ENCODE measurements around the gene CIZ1. TPM values are rescaled to one million over a fixed set of nuclear protein-coding genes. Genes with fewer than 3 reads are reported as not detected.

Gene CIZ1
- total and polyA plus RNA-seq, 2 of the 13 experiments (the other 11 are each of a cell fraction or from before 2014, with no cell fraction given): 30.6 to 50.3 TPM

DNA sequence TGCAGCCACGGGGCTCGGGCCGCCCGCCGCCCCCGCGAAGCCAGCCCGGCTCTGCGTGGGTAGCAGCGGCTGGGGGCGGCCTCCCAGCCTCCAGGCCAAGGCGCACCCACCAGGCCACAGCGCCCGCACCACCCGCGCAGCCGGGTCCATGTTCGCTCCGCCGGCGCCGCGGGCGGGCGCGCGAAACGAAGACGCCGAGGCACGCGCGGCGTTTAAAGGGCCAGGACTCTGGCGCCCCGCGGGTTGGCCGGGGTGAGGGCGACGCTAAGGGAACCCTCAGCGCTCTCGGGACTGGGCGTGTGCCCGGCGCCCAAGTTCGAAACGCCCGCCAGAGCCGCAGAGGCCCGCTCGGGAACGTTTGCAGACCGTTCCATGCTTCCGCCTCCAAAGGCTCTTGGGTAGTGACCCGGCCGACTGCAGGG, 63.8 kb downstream of the CIZ1 start, which contains the start of gene PTGES2 (continued):
- TF ChIP-seq, protein P1, sequence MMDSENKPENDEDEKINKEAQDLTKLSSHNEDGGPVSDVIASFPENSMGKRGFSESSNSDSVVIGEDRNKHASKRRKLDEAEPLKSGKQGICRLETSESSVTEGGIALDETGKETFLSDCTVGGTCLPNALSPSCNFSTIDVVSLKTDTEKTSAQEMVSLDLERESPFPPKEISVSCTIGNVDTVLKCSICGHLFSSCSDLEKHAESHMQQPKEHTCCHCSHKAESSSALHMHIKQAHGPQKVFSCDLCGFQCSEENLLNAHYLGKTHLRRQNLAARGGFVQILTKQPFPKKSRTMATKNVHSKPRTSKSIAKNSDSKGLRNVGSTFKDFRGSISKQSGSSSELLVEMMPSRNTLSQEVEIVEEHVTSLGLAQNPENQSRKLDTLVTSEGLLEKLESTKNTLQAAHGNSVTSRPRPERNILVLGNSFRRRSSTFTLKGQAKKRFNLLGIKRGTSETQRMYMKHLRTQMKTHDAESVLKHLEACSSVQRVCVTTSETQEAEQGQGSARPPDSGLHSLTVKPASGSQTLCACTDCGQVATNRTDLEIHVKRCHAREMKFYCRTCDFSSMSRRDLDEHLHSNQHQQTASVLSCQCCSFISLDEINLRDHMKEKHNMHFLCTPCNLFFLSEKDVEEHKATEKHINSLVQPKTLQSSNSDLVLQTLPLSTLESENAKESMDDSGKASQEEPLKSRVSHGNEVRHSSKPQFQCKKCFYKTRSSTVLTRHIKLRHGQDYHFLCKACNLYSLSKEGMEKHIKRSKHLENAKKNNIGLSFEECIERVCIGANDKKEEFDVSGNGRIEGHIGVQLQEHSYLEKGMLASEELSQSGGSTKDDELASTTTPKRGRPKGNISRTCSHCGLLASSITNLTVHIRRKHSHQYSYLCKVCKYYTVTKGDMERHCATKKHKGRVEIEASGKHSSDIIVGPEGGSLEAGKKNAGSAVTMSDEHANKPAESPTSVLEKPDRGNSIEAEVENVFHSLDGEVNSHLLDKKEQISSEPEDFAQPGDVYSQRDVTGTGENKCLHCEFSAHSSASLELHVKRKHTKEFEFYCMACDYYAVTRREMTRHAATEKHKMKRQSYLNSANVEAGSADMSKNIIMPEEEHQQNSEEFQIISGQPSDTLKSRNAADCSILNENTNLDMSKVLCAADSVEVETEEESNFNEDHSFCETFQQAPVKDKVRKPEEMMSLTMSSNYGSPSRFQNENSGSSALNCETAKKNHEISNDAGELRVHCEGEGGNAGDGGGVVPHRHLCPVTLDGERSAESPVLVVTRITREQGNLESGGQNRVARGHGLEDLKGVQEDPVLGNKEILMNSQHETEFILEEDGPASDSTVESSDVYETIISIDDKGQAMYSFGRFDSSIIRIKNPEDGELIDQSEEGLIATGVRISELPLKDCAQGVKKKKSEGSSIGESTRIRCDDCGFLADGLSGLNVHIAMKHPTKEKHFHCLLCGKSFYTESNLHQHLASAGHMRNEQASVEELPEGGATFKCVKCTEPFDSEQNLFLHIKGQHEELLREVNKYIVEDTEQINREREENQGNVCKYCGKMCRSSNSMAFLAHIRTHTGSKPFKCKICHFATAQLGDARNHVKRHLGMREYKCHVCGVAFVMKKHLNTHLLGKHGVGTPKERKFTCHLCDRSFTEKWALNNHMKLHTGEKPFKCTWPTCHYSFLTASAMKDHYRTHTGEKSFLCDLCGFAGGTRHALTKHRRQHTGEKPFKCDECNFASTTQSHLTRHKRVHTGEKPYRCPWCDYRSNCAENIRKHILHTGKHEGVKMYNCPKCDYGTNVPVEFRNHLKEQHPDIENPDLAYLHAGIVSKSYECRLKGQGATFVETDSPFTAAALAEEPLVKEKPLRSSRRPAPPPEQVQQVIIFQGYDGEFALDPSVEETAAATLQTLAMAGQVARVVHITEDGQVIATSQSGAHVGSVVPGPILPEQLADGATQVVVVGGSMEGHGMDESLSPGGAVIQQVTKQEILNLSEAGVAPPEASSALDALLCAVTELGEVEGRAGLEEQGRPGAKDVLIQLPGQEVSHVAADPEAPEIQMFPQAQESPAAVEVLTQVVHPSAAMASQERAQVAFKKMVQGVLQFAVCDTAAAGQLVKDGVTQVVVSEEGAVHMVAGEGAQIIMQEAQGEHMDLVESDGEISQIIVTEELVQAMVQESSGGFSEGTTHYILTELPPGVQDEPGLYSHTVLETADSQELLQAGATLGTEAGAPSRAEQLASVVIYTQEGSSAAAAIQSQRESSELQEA (CRISPR knock-in tag; IDR thresholded peaks at IDR 0.05; ENCODE audit: not compliant biosample characterization): peak; percentile 73
- TF ChIP-seq, protein P2, sequence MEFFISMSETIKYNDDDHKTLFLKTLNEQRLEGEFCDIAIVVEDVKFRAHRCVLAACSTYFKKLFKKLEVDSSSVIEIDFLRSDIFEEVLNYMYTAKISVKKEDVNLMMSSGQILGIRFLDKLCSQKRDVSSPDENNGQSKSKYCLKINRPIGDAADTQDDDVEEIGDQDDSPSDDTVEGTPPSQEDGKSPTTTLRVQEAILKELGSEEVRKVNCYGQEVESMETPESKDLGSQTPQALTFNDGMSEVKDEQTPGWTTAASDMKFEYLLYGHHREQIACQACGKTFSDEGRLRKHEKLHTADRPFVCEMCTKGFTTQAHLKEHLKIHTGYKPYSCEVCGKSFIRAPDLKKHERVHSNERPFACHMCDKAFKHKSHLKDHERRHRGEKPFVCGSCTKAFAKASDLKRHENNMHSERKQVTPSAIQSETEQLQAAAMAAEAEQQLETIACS (CRISPR knock-in tag; IDR thresholded peaks at IDR 0.05): peak; percentile 60
- TF ChIP-seq RFX1 (IDR thresholded peaks at IDR 0.05) (no peak), MEIS2 (CRISPR knock-in tag; IDR thresholded peaks at IDR 0.05) (0 out of 2 replicates have a peak, but pooled peaks have one; percentile 16), MXI1 (IDR thresholded peaks at IDR 0.05; ENCODE audit: borderline replicate concordance, low read depth, low read length) (peak; percentile 62; the same call in 1 of the 3 replicates), ZNF263 (CRISPR knock-in tag; IDR thresholded peaks at IDR 0.05) (0 out of 2 replicates have a peak, but pooled peaks have one; percentile 26), TBX2 (CRISPR knock-in tag; IDR thresholded peaks at IDR 0.05; ENCODE audit: borderline replicate concordance) (peak; percentile 49; the same call in 1 of the 2 replicates), KLF6 (CRISPR knock-in tag; IDR thresholded peaks at IDR 0.05) (no peak), PCBP1 (IDR thresholded peaks at IDR 0.05; ENCODE audit: borderline replicate concordance, low read depth, low read length) (0 out of 2 replicates have a peak, but pooled peaks have one; percentile 59), TCF7L2 (IDR thresholded peaks at IDR 0.05; ENCODE audit: low read depth, low read length) (no peak), KAT2B (IDR thresholded peaks at IDR 0.05; ENCODE audit: borderline replicate concordance, low read depth, low read length) (no peak), RBFOX2 (IDR thresholded peaks at IDR 0.05; ENCODE audit: low read depth, low read length) (peak; percentile 91), ZNF430 (CRISPR knock-in tag; IDR thresholded peaks at IDR 0.05) (no peak)
- TF ChIP-seq, protein P3, sequence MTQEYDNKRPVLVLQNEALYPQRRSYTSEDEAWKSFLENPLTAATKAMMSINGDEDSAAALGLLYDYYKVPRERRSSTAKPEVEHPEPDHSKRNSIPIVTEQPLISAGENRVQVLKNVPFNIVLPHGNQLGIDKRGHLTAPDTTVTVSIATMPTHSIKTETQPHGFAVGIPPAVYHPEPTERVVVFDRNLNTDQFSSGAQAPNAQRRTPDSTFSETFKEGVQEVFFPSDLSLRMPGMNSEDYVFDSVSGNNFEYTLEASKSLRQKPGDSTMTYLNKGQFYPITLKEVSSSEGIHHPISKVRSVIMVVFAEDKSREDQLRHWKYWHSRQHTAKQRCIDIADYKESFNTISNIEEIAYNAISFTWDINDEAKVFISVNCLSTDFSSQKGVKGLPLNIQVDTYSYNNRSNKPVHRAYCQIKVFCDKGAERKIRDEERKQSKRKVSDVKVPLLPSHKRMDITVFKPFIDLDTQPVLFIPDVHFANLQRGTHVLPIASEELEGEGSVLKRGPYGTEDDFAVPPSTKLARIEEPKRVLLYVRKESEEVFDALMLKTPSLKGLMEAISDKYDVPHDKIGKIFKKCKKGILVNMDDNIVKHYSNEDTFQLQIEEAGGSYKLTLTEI (CRISPR knock-in tag; conservative IDR thresholded peaks at IDR 0.05): no peak
- TF ChIP-seq, protein P4, sequence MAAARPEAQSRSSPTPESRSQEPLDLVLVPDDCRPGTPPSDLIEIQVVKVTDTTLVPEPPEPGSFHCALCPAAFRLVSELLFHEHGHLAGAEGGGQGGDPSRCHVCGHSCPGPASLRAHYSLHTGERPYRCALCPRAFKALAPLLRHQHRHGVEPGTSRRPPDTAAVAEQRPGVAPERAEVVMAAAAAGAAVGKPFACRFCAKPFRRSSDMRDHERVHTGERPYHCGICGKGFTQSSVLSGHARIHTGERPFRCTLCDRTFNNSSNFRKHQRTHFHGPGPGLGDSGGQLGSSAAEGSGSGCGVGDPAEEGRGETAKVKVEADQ (CRISPR knock-in tag; IDR thresholded peaks at IDR 0.05; ENCODE audit: borderline replicate concordance): peak; percentile 51; the same call in 1 of the 2 replicates
- TF ChIP-seq, protein P5, sequence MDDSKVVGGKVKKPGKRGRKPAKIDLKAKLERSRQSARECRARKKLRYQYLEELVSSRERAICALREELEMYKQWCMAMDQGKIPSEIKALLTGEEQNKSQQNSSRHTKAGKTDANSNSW (CRISPR knock-in tag; IDR thresholded peaks at IDR 0.05; ENCODE audit: borderline replicate concordance): no peak; the same call in 1 of the 2 replicates
- TF ChIP-seq, protein P6, sequence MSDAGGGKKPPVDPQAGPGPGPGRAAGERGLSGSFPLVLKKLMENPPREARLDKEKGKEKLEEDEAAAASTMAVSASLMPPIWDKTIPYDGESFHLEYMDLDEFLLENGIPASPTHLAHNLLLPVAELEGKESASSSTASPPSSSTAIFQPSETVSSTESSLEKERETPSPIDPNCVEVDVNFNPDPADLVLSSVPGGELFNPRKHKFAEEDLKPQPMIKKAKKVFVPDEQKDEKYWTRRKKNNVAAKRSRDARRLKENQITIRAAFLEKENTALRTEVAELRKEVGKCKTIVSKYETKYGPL (CRISPR knock-in tag; IDR thresholded peaks at IDR 0.05): no peak

Data from HepG2 (cell line).